Liver (tissue), 2 donors: ENCODE results near the gene DENND1C.

ENCODE experiments used
- JUND ChIP-seq, 2 donors: IDR thresholded peaks; 2 replicates each; pipeline ENCODE4 v1.6.1; 2016; ENCODE audit warnings: antibody characterized with exemption in 2 of 2
- REST ChIP-seq: IDR thresholded peaks from 2 replicates; pipeline ENCODE4 v1.6.1; 2016; ENCODE audit warnings: antibody characterized with exemption, mild to moderate bottlenecking
- SP1 ChIP-seq: IDR thresholded peaks from 2 replicates; pipeline ENCODE4 v1.6.1; 2018; ENCODE audit warnings: antibody characterized with exemption, mild to moderate bottlenecking
- donor health status: healthy.

- TF ChIP-seq REST (no peak), SP1 (no peak), JUND (IDR thresholded peaks at IDR 0.05) (no peak)
These were observed 41.1 kb upstream of the DENND1C start for GRCh38 chr19:6522712-6523111.
